Measurements from ENCODE around the gene AAR2.

DNA sequence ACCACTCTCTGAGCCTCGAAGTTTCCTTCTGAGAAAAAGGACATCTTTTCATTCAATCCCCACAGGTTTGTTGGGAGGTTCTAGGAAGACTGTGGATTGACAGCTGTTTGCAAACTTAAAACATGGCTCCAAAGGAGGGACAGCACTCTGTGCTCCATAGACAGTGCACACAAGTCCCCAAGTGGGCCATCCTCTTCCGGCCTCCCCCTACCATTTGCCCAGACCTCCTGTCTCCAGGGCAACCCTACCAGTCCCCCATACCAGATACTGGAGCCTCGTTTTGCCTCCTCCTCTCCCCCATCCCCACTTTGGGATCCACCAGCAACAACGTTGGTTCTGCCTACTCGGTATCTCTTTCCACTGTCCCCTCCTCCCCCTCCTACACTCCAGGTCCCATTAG lies 61.4 kb downstream of the AAR2 start:
- TF ChIP-seq, protein P1, sequence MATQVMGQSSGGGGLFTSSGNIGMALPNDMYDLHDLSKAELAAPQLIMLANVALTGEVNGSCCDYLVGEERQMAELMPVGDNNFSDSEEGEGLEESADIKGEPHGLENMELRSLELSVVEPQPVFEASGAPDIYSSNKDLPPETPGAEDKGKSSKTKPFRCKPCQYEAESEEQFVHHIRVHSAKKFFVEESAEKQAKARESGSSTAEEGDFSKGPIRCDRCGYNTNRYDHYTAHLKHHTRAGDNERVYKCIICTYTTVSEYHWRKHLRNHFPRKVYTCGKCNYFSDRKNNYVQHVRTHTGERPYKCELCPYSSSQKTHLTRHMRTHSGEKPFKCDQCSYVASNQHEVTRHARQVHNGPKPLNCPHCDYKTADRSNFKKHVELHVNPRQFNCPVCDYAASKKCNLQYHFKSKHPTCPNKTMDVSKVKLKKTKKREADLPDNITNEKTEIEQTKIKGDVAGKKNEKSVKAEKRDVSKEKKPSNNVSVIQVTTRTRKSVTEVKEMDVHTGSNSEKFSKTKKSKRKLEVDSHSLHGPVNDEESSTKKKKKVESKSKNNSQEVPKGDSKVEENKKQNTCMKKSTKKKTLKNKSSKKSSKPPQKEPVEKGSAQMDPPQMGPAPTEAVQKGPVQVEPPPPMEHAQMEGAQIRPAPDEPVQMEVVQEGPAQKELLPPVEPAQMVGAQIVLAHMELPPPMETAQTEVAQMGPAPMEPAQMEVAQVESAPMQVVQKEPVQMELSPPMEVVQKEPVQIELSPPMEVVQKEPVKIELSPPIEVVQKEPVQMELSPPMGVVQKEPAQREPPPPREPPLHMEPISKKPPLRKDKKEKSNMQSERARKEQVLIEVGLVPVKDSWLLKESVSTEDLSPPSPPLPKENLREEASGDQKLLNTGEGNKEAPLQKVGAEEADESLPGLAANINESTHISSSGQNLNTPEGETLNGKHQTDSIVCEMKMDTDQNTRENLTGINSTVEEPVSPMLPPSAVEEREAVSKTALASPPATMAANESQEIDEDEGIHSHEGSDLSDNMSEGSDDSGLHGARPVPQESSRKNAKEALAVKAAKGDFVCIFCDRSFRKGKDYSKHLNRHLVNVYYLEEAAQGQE (IDR thresholded peaks at IDR 0.05; ENCODE audit: insufficient replicate concordance, low read depth), result no peak
- no peak for TF ChIP-seq CTCF (IDR thresholded peaks at IDR 0.05; ENCODE audit: insufficient read depth, low read length)
